Smooth muscle cell (in vitro differentiated cells): ENCODE results near the gene VWA3B. TPM values are rescaled to one million over a fixed set of nuclear protein-coding genes. Genes with fewer than 3 reads are reported as not detected.

Experiments
- DNase-seq: peaks from one replicate; lab custom pipeline; 2025; ENCODE audit not compliant: unreplicated experiment; lab: John Stamatoyannopoulos, UW
- H2AFZ ChIP-seq: fragments of 200-600 bp; sonication (generic); 2 replicates; pipeline ENCODE4 v1.6.0; 2016; ENCODE audit warnings: antibody characterized with exemption, low read depth, mild to moderate bottlenecking
- H3F3A ChIP-seq: fragments of 200-600 bp; sonication (generic); 2 replicates; pipeline ENCODE4 v1.6.0; 2017; ENCODE audit warnings: antibody characterized with exemption, low read depth
- H3K27ac ChIP-seq: fragments of 200-600 bp; sonication (generic); 2 replicates; pipeline ENCODE4 v1.5.1; 2016; ENCODE audit warnings: low read depth, mild to moderate bottlenecking
- H3K27me3 ChIP-seq: fragments of 200-600 bp; sonication (generic); 2 replicates; pipeline ENCODE4 v1.6.1; 2016; ENCODE audit warnings: low read depth, mild to moderate bottlenecking
- H3K36me3 ChIP-seq: fragments of 200-600 bp; sonication (generic); 2 replicates; pipeline ENCODE4 v1.5.1; 2016; ENCODE audit warnings: low read depth
- H3K4me1 ChIP-seq: fragments of 200-600 bp; sonication (generic); 2 replicates; pipeline ENCODE4 v1.5.1; 2016; ENCODE audit warnings: low read depth
- H3K4me2 ChIP-seq: fragments of 200-600 bp; sonication (generic); 2 replicates; pipeline ENCODE4 v1.6.0; 2016; ENCODE audit warnings: mild to moderate bottlenecking
- H3K4me3 ChIP-seq: fragments of 200-600 bp; sonication (generic); 2 replicates; pipeline ENCODE4 v1.5.1; 2016; ENCODE audit warnings: mild to moderate bottlenecking
- H3K79me2 ChIP-seq: fragments of 200-600 bp; sonication (generic); 2 replicates; pipeline ENCODE4 v1.6.0; 2016; ENCODE audit warnings: low read depth, mild to moderate bottlenecking
- H3K9ac ChIP-seq: fragments of 200-600 bp; sonication (generic); 2 replicates; pipeline ENCODE4 v1.6.0; 2016; ENCODE audit warnings: low read depth
- H3K9me3 ChIP-seq: fragments of 200-600 bp; sonication (generic); replicated peaks from 2 replicates; pipeline ENCODE4 v1.5.1; 2016; ENCODE audit warnings: low read depth
- H4K20me1 ChIP-seq: fragments of 200-600 bp; sonication (generic); 2 replicates; pipeline ENCODE4 v1.6.0; 2016; ENCODE audit warnings: low read depth
- WGBS: methylation state at CpG from one replicate; pipeline ENCODE4 v1.1.7; 2016; ENCODE audit warnings: low lambda C conversion rate; 5-methylcytosine and 5-hydroxymethylcytosine counted together
- polyA plus RNA-seq: library from polyadenylated mRNA; unstranded; fragments of >200 nt; fragmentation: Nextera tagmentation; extraction: Ambion mirVana; gene quantifications from 2 replicates; pipeline ENCODE4 v1.2.1, GENCODE V29; 2016
- total RNA-seq: library from RNA; depleted of rRNA; stranded (reverse); fragments of >200 nt; gene quantifications from 2 replicates; pipeline ENCODE4 v1.2.3, GENCODE V29; 2014
- TF ChIP-seq, protein P1 (sequence below): fragments of 200-600 bp; sonication (generic); IDR thresholded peaks from 2 replicates; pipeline ENCODE4 v1.5.1; 2017; ENCODE audit warnings: borderline replicate concordance, mild to moderate bottlenecking, antibody characterized with exemption; ENCODE audit not compliant: insufficient read depth, poor library complexity, severe bottlenecking

The VWA3B gene
- total and polyA plus RNA-seq, 2 experiments from 2014 or later: not detected

DNA sequence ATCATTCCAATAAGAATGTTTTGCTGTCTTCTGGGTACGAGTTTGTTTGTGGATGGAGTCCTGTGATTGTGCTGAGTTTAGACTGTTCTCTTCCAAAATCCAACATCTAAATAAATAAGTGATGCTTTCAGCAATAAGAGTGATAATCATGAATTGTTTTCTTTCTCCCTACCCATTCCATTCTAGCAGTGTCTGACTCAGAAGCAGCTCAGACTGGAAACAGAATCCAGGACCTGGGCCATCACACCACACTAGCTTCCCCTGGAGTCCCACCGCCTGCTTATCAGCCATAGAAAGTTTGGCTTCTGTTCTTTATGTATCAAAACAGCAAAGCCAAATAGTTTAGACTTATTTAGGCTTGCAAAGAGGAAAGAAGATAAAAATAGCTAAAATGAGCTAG, 182.9 kb downstream of the VWA3B start:
- Histone ChIP-seq H3K4me3 (no peak overlapping the region), H3K9me3 (no peaks in the 10 kb centered on the region), H3K4me1 (no peaks in the 10 kb centered on the region), H3K79me2 (no peaks in the 10 kb centered on the region), H3F3A (no peaks in the 10 kb centered on the region), H2AFZ (no peak overlapping the region), H3K4me2 (no peak overlapping the region), H3K9ac (no peak overlapping the region), H3K27me3 (no peaks in the 10 kb centered on the region), H3K36me3 (no peaks in the 10 kb centered on the region), H4K20me1 (no peaks in the 10 kb centered on the region), H3K27ac (no peak overlapping the region)
- no peak for DNase-seq
- WGBS: 57% methylated on average over 2 of the region's 2 CpGs
- TF ChIP-seq, protein P1, sequence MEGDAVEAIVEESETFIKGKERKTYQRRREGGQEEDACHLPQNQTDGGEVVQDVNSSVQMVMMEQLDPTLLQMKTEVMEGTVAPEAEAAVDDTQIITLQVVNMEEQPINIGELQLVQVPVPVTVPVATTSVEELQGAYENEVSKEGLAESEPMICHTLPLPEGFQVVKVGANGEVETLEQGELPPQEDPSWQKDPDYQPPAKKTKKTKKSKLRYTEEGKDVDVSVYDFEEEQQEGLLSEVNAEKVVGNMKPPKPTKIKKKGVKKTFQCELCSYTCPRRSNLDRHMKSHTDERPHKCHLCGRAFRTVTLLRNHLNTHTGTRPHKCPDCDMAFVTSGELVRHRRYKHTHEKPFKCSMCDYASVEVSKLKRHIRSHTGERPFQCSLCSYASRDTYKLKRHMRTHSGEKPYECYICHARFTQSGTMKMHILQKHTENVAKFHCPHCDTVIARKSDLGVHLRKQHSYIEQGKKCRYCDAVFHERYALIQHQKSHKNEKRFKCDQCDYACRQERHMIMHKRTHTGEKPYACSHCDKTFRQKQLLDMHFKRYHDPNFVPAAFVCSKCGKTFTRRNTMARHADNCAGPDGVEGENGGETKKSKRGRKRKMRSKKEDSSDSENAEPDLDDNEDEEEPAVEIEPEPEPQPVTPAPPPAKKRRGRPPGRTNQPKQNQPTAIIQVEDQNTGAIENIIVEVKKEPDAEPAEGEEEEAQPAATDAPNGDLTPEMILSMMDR: no peak

DNA sequence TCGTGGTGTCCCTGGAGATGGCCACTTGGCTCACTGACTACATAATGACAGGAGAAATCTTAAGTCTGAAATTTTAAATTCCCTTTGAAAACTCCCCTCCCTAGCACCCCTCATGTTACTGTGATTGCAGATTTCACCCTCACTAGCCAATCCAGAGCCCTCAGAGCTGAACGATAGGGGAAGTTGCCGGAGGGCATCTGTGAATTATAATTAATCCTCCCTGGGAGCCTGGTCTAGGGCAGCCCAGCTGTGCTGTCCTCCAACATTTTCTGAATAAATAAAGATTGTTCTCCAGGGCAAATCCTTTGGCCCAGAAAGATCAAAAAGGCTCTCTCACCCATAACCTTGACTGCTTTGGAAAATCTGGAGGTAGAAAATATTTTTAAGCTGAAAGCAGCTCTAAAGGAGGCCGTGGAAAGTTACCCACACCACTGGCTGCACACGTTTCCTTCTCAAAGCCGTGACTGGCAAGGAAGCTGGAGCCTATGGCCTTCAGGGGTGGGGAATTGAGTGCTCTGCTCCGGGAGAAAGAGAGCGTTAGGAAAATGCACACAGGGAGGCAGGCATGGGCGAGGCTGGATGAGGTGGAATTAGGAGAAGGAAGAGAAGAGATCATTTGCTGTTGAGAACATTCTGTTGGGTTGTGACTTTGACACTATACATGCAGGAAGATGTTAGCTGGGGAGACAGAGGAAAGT, 190.3 kb downstream of the VWA3B start:
- H3K9me3 ChIP-seq: no peaks in the 10 kb centered on the region
- no peak overlapping the region for H3K9ac ChIP-seq
- no peak overlapping the region for H2AFZ ChIP-seq
- H3K4me1 ChIP-seq: no peaks in the 10 kb centered on the region
- TF ChIP-seq, protein P1: no peak
- no peaks in the 10 kb centered on the region for H3K36me3 ChIP-seq
- DNase-seq: no peak
- H3K27ac ChIP-seq: no peak overlapping the region
- H3K79me2 ChIP-seq: no peaks in the 10 kb centered on the region
- no peak overlapping the region for H3K4me2 ChIP-seq
- 76% methylated on average over 9 of the region's 9 CpGs for WGBS
- H3K4me3 ChIP-seq: no peak overlapping the region
- H3K27me3 ChIP-seq: no peaks in the 10 kb centered on the region
- no peaks in the 10 kb centered on the region for H4K20me1 ChIP-seq
- H3F3A ChIP-seq: no peaks in the 10 kb centered on the region

DNA sequence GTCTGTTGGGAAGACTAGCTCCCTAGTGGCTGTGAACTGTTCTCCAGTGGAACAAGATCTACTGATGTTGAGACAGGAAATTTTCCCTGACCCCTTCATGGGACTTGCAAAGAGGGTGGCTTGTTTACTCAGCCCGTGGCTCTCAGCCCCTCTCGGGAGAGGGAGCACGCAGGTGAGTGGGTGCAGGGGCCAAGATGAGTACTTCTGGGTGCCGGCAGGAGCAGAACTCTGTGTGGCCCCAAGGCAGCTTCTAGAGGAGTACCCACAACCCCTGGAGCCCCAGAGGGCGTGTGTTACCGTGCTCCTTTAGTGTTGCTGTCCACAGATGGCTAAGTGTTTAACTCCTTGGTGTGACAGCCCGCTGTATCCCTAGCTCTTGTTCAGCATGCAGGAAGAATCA, 191.1 kb downstream of the VWA3B start:
- Histone ChIP-seq H3K4me1 (no peaks in the 10 kb centered on the region), H3K4me3 (no peak overlapping the region), H3F3A (no peaks in the 10 kb centered on the region), H3K27ac (no peak overlapping the region), H3K36me3 (no peaks in the 10 kb centered on the region), H3K27me3 (no peaks in the 10 kb centered on the region), H4K20me1 (no peaks in the 10 kb centered on the region), H3K79me2 (no peaks in the 10 kb centered on the region), H3K9me3 (no peaks in the 10 kb centered on the region), H3K4me2 (no peak overlapping the region), H3K9ac (no peak overlapping the region), H2AFZ (no peak overlapping the region)
- TF ChIP-seq, protein P1: no peak
- no peak for DNase-seq
- WGBS: 93% methylated on average over 7 of the region's 7 CpGs

DNA sequence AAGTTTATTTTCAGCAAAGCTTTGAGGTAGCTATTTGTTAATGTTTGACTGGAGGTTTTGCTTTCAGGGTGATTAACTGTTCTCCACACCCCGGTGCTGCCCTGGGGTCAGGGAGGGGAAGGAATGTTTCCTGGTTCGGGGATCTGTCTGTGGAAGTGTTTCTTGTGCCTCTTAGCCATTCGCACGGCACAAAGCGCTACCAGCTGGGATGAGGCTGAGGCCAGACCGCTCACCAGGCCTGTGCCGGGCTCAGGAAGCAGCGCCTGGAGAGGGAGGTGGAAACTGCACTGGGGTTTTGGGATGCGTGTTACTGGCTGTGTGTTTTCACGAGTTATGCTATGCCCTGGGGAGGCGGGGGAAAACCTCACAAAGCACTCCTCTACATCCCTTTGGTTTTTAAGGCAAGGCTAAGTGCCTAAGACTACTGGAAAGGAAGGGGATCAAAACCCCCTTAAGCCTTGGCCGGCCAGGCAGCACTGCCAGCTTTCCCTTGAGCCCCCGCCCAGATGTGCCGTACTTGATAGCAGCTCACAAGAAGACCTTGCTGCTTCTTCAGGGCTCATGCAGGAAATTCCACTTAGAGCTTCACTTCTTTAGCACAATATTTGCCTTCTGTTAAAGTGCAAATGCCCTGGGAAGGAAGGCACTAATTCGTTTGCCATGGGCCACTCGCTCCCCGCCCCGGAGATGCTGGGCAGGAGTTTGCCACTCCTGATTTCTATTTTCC, 193.6 kb downstream of the VWA3B start:
- DNase-seq: no peak
- TF ChIP-seq, protein P1: no peak
- Histone ChIP-seq H3F3A (no peaks in the 10 kb centered on the region), H2AFZ (no peak overlapping the region), H3K27me3 (no peaks in the 10 kb centered on the region), H3K9ac (no peak overlapping the region), H3K36me3 (no peaks in the 10 kb centered on the region), H4K20me1 (no peaks in the 10 kb centered on the region), H3K9me3 (no peaks in the 10 kb centered on the region), H3K79me2 (no peaks in the 10 kb centered on the region), H3K4me3 (no peak overlapping the region), H3K4me2 (no peak overlapping the region), H3K27ac (no peak overlapping the region), H3K4me1 (no peaks in the 10 kb centered on the region)
- 62% methylated on average over 18 of the region's 18 CpGs for WGBS
